GM12878 (cell line): ENCODE measurements around the gene PHACTR1. TPM values are rescaled to one million over a fixed set of nuclear protein-coding genes. Genes with fewer than 3 reads are reported as not detected.

Experiments
- ATAC-seq: fragments of 200-7000 bp; cut with Tn5 transposase; 3 replicates; pipeline ENCODE4 v1.9.1; 2020; ENCODE audit warnings: mild to moderate bottlenecking, moderate library complexity
- BruUV-seq: library from RNA; stranded (reverse); fragments of 400-500 nt; replicated peaks from 2 replicates; lab custom pipeline; 2021; lab: Mats Ljungman, UMichigan
- CTCF ChIA-PET: fragments of 300-600 bp; sonication (Branson Sonifier 250); formaldehyde crosslinking; extraction: SDS; loops from one replicate; lab custom pipeline; 2021; ENCODE audit warnings: inconsistent platforms; lab: Yijun Ruan, JAX
- POLR2A ChIA-PET: fragments of 350-600 bp; formaldehyde crosslinking; extraction: SDS; loops from one replicate; lab custom pipeline; 2021; ENCODE audit warnings: inconsistent platforms; lab: Charles Lee
- RAD21 ChIA-PET: fragments of 300-600 bp; sonication (Branson Sonifier 250); formaldehyde crosslinking; loops from one replicate; lab custom pipeline; 2023; ENCODE audit warnings: antibody characterized with exemption; ENCODE audit not compliant: unreplicated experiment; lab: Charles Lee
- SMC1A ChIA-PET: fragments of 300-600 bp; sonication (Branson Sonifier 250); formaldehyde crosslinking; loops from one replicate; lab custom pipeline; 2023; ENCODE audit not compliant: unreplicated experiment, uncharacterized antibody; lab: Charles Lee
- DNase-seq: peaks from one replicate; pipeline ENCODE4 v3.0.0-alpha.2; 2011; ENCODE audit warnings: low read depth, low spot score
- FAIRE-seq: peaks from 3 replicates; lab custom pipeline; 2011; peaks lifted over from hg19 to GRCh38; lab: Jason Lieb, UNC
- H2AFZ ChIP-seq: 2 replicates; pipeline ENCODE4 v1.6.0; 2011; ENCODE audit warnings: low read depth, low read length, control low read depth; ENCODE audit not compliant: control insufficient read depth
- H3K27ac ChIP-seq: 2 replicates; pipeline ENCODE4 v1.5.1; 2011; ENCODE audit warnings: control low read depth; ENCODE audit not compliant: control insufficient read depth, insufficient read depth
- H3K27me3 ChIP-seq, 2 experiments: replicated peaks in 1 of 2; 2 replicates each; pipeline versions ENCODE4 v1.6.0 to v1.6.1; 2011; ENCODE audit warnings: low read length in 1 of 2; ENCODE audit not compliant: control insufficient read depth in 2 of 2, insufficient read depth in 2 of 2
- H3K36me3 ChIP-seq, 2 experiments: 2 replicates each; pipeline ENCODE4 v1.5.1; 2011; ENCODE audit warnings: low read length in 1 of 2; ENCODE audit not compliant: control insufficient read depth in 2 of 2, insufficient read depth in 2 of 2
- H3K4me1 ChIP-seq: 2 replicates; pipeline ENCODE4 v1.6.1; 2011; ENCODE audit warnings: mild to moderate bottlenecking, low read length, moderate library complexity, mixed read lengths; ENCODE audit not compliant: control insufficient read depth, insufficient read depth
- H3K4me2 ChIP-seq: 2 replicates; pipeline ENCODE4 v1.6.0; 2011; ENCODE audit warnings: control low read depth; ENCODE audit not compliant: control insufficient read depth, insufficient read depth
- H3K4me3 ChIP-seq: fragments of 200-600 bp; sonication (generic); 2 replicates; pipeline ENCODE4 v1.5.1; 2016
- H3K79me2 ChIP-seq: 2 replicates; pipeline ENCODE4 v1.6.0; 2011; ENCODE audit warnings: low read length; ENCODE audit not compliant: control insufficient read depth, insufficient read depth
- H3K9ac ChIP-seq: 2 replicates; pipeline ENCODE4 v1.8.0; 2011; ENCODE audit warnings: low read length, control low read depth, mixed read lengths; ENCODE audit not compliant: control insufficient read depth, insufficient read depth
- H3K9me3 ChIP-seq: replicated peaks from 3 replicates; pipeline ENCODE4 v1.5.1; 2011; ENCODE audit warnings: mild to moderate bottlenecking, low read length; ENCODE audit not compliant: control insufficient read depth, insufficient read depth
- H4K20me1 ChIP-seq: 2 replicates; pipeline ENCODE4 v1.6.0; 2011; ENCODE audit not compliant: control insufficient read depth, insufficient read depth
- CBX3 ChIP-seq: fragments of 200-600 bp; sonication (generic); IDR thresholded peaks from 2 replicates; pipeline ENCODE4 v1.6.1; 2016; ENCODE audit warnings: low read depth, borderline replicate concordance
- FOS ChIP-seq: IDR thresholded peaks from 3 replicates; pipeline ENCODE4 v1.6.1; 2011; ENCODE audit warnings: borderline replicate concordance; ENCODE audit not compliant: insufficient read length; ENCODE audit errors: extremely low read depth
- FOXM1 ChIP-seq: IDR thresholded peaks from 2 replicates; pipeline ENCODE4 v1.6.1; 2012; ENCODE audit warnings: low read depth, mild to moderate bottlenecking, inconsistent platforms, low read length, moderate library complexity
- HDAC2 ChIP-seq: fragments of 200-600 bp; sonication (generic); IDR thresholded peaks from 2 replicates; pipeline ENCODE4 v1.6.1; 2017
- JUND ChIP-seq: IDR thresholded peaks from 2 replicates; pipeline ENCODE4 v1.6.1; 2012; ENCODE audit warnings: low read depth, mild to moderate bottlenecking, low read length, improper control_type of control experiment, moderate library complexity
- MXI1 ChIP-seq: fragments of 150-350 bp; IDR thresholded peaks from 2 replicates; pipeline ENCODE4 v1.6.1; 2011; ENCODE audit warnings: low read depth, mild to moderate bottlenecking, inconsistent platforms, low read length, improper control_type of control experiment
- MYB ChIP-seq: fragments of 150-350 bp; IDR thresholded peaks from 2 replicates; pipeline ENCODE4 v1.6.1; 2014; ENCODE audit warnings: mild to moderate bottlenecking, low read depth, low read length, borderline replicate concordance
- NR2C2 ChIP-seq: IDR thresholded peaks from 2 replicates; pipeline ENCODE4 v1.6.1; 2011; ENCODE audit warnings: borderline replicate concordance, low read depth; ENCODE audit not compliant: control insufficient read depth, insufficient read length
- NRF1 ChIP-seq: conservative IDR thresholded peaks from 2 replicates; pipeline ENCODE4 v1.6.1; 2011; ENCODE audit warnings: mild to moderate bottlenecking, low read depth, low read length, improper control_type of control experiment
- RAD21 ChIP-seq: IDR thresholded peaks from 2 replicates; pipeline ENCODE4 v1.6.1; 2011; ENCODE audit warnings: mild to moderate bottlenecking, low read depth, low read length, moderate library complexity; ENCODE audit not compliant: insufficient read depth
- SREBF2 ChIP-seq: IDR thresholded peaks from 2 replicates; pipeline ENCODE4 v1.6.1; 2012; ENCODE audit warnings: mild to moderate bottlenecking, low read length
- SUPT20H ChIP-seq: IDR thresholded peaks from 2 replicates; pipeline ENCODE4 v1.6.1; 2011; ENCODE audit warnings: low read depth, mild to moderate bottlenecking, low read length, moderate library complexity, borderline replicate concordance; ENCODE audit not compliant: control insufficient read depth
- WRNIP1 ChIP-seq: IDR thresholded peaks from 2 replicates; pipeline ENCODE4 v1.6.1; 2011; ENCODE audit warnings: low read depth, low read length, improper control_type of control experiment, borderline replicate concordance
- YBX1 ChIP-seq: fragments of 450-650 bp; IDR thresholded peaks from 2 replicates; pipeline ENCODE4 v1.6.1; 2016; ENCODE audit warnings: antibody characterized with exemption
- YY1 ChIP-seq: IDR thresholded peaks from 2 replicates; pipeline ENCODE4 v1.6.1; 2011; ENCODE audit warnings: low read depth, mild to moderate bottlenecking, low read length
- WGBS: methylation state at CpG from one replicate; pipeline ENCODE4 v1.1.6; 2016; ENCODE audit warnings: low lambda C conversion rate; ENCODE audit not compliant: insufficient replicate concordance, insufficient coverage; ENCODE audit errors: missing lambda C conversion rate; 5-methylcytosine and 5-hydroxymethylcytosine counted together
- in situ Hi-C: fragments of 300-500 bp; cut with MboI; formaldehyde crosslinking; loops from 9 replicates; pipeline ENCODE4 v1.14.3; 2018; ENCODE audit warnings: mixed read lengths
- intact Hi-C: fragments of 100-400 bp; cut with micrococcal nuclease; formaldehyde crosslinking; loops from one replicate; pipeline ENCODE4 v1.14.2; 2022; ENCODE audit not compliant: unreplicated experiment
- polyA plus RNA-seq, 11 experiments: library from polyadenylated mRNA; depleted of rRNA in 4 of 11; unstranded in 6 of 11; stranded (reverse) in 5 of 11; fragments of >200 nt; fragmentation: Nextera tagmentation in 4 of 11; fragmentation: Illumina TruSeq in 1 of 11; extraction: Ambion mirVana in 4 of 11; extraction: Trizol in 1 of 11; gene quantifications; 1 replicate in 1 of 11; 2 replicates in 10 of 11; pipeline versions ENCODE4 v1.2.1 to v1.2.3, GENCODE V29; 2011 to 2016; ENCODE audit warnings: inconsistent platforms in 2 of 11, missing spikeins in 2 of 11, low read depth in 1 of 11
- total RNA-seq, 4 experiments: library from RNA; depleted of rRNA in 3 of 4; stranded (reverse); fragments of >200 nt in 3 of 4; fragmentation: Illumina TruSeq in 1 of 4; extraction: Trizol in 1 of 4; gene quantifications; 2 replicates each; pipeline versions ENCODE4 v1.2.1 to v1.2.3, GENCODE V29; 2013 to 2021
- TF ChIP-seq, protein P1 (sequence below): IDR thresholded peaks from 2 replicates; pipeline ENCODE4 v1.6.1; 2011; ENCODE audit warnings: low read depth, mild to moderate bottlenecking, low read length, moderate library complexity, borderline replicate concordance; ENCODE audit errors: extremely low read depth
- TF ChIP-seq, protein P2 (sequence below): fragments of 450-650 bp; formaldehyde crosslinking; IDR thresholded peaks from 2 replicates; pipeline ENCODE4 v1.4.0; 2020; ENCODE audit warnings: mild to moderate bottlenecking, moderate library complexity
- TF ChIP-seq, protein P3 (sequence below): fragments of 150-350 bp; IDR thresholded peaks from 2 replicates; pipeline ENCODE4 v1.6.1; 2014; ENCODE audit warnings: mild to moderate bottlenecking, low read depth, low read length

The PHACTR1 gene
- total and polyA plus RNA-seq, 10 of the 15 experiments (the other 5 are each of a cell fraction or from before 2014, with no cell fraction given), result 34.2 to 94.6 (median 62.3) TPM

DNA sequence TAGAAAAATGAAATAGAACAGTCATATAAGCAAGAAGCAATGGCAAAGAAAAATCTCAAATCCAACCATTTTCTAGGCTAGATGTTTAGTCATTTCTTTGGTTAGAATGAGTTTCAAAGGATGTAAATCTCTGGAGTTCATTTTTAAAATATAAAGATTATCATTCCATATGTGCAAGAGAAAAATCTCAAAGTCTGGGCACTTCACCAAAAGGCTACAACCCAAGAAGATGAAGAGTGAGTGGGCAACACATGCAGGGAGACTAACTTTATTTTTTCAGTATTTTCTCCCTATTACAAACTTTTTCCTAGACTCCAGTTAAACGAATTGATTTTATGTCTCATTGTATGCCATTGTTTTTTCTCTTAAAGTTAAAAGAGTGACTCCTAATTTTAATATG lies 83.6 kb downstream of the PHACTR1 start:
- FAIRE-seq, result no peak
- CTCF ChIA-PET, result no interaction called here
- no TSS peak for BruUV-seq
- Histone ChIP-seq H3K9ac (no peak overlapping the region), H3K4me3 (no peak overlapping the region), H3K27ac (no peak overlapping the region), H3K4me1 (no peaks in the 10 kb centered on the region), H3K36me3 (no peaks in the 10 kb centered on the region), H3K27me3 (peaks cover 0 to 6% of the 10 kb centered on the region in 2 experiments; a peak in 2 of 4 replicates), H3K79me2 (no peaks in the 10 kb centered on the region), H2AFZ (no peak overlapping the region), H4K20me1 (no peaks in the 10 kb centered on the region; the same call in 1 of the 2 replicates), H3K4me2 (no peak overlapping the region), H3K9me3 (no peaks in the 10 kb centered on the region)
- no peak for ATAC-seq
- intact Hi-C loops, result no loop called here
- RAD21 ChIA-PET, result no interaction called here
- in situ Hi-C loops, result no loop called here
- WGBS, result 0% methylated on average over 1 of the region's 1 CpG
- no peak for DNase-seq
- TF ChIP-seq JUND, result no peak
- no peak for TF ChIP-seq HDAC2
- no peak for TF ChIP-seq NRF1
- TF ChIP-seq NR2C2, result no peak
- no peak for TF ChIP-seq RAD21
- TF ChIP-seq MYB, result no peak
- no peak for TF ChIP-seq SREBF2
- no peak for TF ChIP-seq MXI1
- no peak for TF ChIP-seq YY1
- TF ChIP-seq YBX1, result no peak
- TF ChIP-seq, protein P1, sequence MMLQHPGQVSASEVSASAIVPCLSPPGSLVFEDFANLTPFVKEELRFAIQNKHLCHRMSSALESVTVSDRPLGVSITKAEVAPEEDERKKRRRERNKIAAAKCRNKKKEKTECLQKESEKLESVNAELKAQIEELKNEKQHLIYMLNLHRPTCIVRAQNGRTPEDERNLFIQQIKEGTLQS, result no peak
- TF ChIP-seq, protein P2, sequence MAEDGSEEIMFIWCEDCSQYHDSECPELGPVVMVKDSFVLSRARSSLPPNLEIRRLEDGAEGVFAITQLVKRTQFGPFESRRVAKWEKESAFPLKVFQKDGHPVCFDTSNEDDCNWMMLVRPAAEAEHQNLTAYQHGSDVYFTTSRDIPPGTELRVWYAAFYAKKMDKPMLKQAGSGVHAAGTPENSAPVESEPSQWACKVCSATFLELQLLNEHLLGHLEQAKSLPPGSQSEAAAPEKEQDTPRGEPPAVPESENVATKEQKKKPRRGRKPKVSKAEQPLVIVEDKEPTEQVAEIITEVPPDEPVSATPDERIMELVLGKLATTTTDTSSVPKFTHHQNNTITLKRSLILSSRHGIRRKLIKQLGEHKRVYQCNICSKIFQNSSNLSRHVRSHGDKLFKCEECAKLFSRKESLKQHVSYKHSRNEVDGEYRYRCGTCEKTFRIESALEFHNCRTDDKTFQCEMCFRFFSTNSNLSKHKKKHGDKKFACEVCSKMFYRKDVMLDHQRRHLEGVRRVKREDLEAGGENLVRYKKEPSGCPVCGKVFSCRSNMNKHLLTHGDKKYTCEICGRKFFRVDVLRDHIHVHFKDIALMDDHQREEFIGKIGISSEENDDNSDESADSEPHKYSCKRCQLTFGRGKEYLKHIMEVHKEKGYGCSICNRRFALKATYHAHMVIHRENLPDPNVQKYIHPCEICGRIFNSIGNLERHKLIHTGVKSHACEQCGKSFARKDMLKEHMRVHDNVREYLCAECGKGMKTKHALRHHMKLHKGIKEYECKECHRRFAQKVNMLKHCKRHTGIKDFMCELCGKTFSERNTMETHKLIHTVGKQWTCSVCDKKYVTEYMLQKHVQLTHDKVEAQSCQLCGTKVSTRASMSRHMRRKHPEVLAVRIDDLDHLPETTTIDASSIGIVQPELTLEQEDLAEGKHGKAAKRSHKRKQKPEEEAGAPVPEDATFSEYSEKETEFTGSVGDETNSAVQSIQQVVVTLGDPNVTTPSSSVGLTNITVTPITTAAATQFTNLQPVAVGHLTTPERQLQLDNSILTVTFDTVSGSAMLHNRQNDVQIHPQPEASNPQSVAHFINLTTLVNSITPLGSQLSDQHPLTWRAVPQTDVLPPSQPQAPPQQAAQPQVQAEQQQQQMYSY (CRISPR knock-in tag), result no peak
- TF ChIP-seq, protein P3, sequence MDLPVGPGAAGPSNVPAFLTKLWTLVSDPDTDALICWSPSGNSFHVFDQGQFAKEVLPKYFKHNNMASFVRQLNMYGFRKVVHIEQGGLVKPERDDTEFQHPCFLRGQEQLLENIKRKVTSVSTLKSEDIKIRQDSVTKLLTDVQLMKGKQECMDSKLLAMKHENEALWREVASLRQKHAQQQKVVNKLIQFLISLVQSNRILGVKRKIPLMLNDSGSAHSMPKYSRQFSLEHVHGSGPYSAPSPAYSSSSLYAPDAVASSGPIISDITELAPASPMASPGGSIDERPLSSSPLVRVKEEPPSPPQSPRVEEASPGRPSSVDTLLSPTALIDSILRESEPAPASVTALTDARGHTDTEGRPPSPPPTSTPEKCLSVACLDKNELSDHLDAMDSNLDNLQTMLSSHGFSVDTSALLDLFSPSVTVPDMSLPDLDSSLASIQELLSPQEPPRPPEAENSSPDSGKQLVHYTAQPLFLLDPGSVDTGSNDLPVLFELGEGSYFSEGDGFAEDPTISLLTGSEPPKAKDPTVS, result no peak
- no peak for TF ChIP-seq CBX3
- no peak for TF ChIP-seq FOS
- no peak for TF ChIP-seq WRNIP1
- no peak for TF ChIP-seq FOXM1
- TF ChIP-seq SUPT20H, result no peak
- POLR2A ChIA-PET, result no interaction called here
- SMC1A ChIA-PET, result no interaction called here
